B cell (primary cell): ENCODE results near the gene TSPAN14. TPM values are rescaled to one million over a fixed set of nuclear protein-coding genes. Genes with fewer than 3 reads are reported as not detected.

ENCODE experiments used
- ATAC-seq: fragments of 200-7000 bp; cut with Tn5 transposase; one replicate; pipeline ENCODE4 v1.10.0; 2021; ENCODE audit warnings: low read depth, mild to moderate bottlenecking, moderate number of reproducible peaks, moderate library complexity
- CTCF ChIA-PET: fragments of 350-600 bp; sonication (Branson Sonifier 250); formaldehyde crosslinking; loops from one replicate; lab custom pipeline; 2021; ENCODE audit warnings: antibody characterized with exemption, inconsistent platforms; lab: Charles Lee
- POLR2A ChIA-PET: fragments of 350-600 bp; sonication (Branson Sonifier 250); formaldehyde crosslinking; loops from one replicate; lab custom pipeline; 2021; ENCODE audit warnings: antibody characterized with exemption; lab: Charles Lee
- DNase-seq: peaks from one replicate; pipeline ENCODE4 v3.0.0; 2013
- H2AFZ ChIP-seq: 2 replicates; pipeline ENCODE4 v1.6.1; 2012; ENCODE audit warnings: mild to moderate bottlenecking, low read depth, low read length; ENCODE audit not compliant: insufficient read depth, poor library complexity, severe bottlenecking
- H3K27ac ChIP-seq, 2 donors: 1 replicate in 1 of 2; 2 replicates in 1 of 2; pipeline ENCODE4 v1.5.1; 2012 to 2013; ENCODE audit warnings: low read length in 2 of 2, mild to moderate bottlenecking in 2 of 2, moderate library complexity in 1 of 2
- H3K27me3 ChIP-seq, 4 experiments: fragments of 200-600 bp in 1 of 4; sonication (generic) in 1 of 4; replicated peaks in 1 of 4; 1 replicate in 2 of 4; 2 replicates in 2 of 4; pipeline versions ENCODE4 v1.6.1 to v1.7.0; 2013 to 2016; ENCODE audit warnings: low read length in 3 of 4, mild to moderate bottlenecking in 2 of 4, mixed read lengths in 1 of 4, moderate library complexity in 1 of 4; ENCODE audit not compliant: insufficient read depth in 4 of 4, control insufficient read depth in 3 of 4; ENCODE audit errors: control extremely low read depth in 1 of 4
- H3K36me3 ChIP-seq, 2 experiments: replicated peaks in 1 of 2; 1 replicate in 1 of 2; 2 replicates in 1 of 2; pipeline versions ENCODE4 v1.6.1 to v1.7.1; 2013; ENCODE audit warnings: low read length in 1 of 2; ENCODE audit not compliant: insufficient read depth in 2 of 2, control insufficient read depth in 1 of 2; ENCODE audit errors: control extremely low read depth in 1 of 2, extremely low read depth in 1 of 2
- H3K4me1 ChIP-seq, 2 donors: fragments of 200-600 bp in 1 of 2; sonication (generic) in 1 of 2; 1 replicate in 1 of 2; 2 replicates in 1 of 2; pipeline versions ENCODE4 v1.5.1 to v1.6.1; 2013 to 2017; ENCODE audit warnings: low read length in 2 of 2; ENCODE audit not compliant: control insufficient read depth in 2 of 2, insufficient read depth in 2 of 2
- H3K4me2 ChIP-seq: replicated peaks from 2 replicates; pipeline ENCODE3; 2012; ENCODE audit warnings: mild to moderate bottlenecking, low read depth, low read length; ENCODE audit not compliant: poor library complexity, severe bottlenecking
- H3K4me3 ChIP-seq, 5 experiments: fragments of 200-600 bp in 1 of 5; sonication (generic) in 1 of 5; 1 replicate in 3 of 5; 2 replicates in 2 of 5; pipeline versions ENCODE4 v1.5.1 to v1.7.0; 2011 to 2016; ENCODE audit warnings: low read length in 4 of 5, mild to moderate bottlenecking in 4 of 5, low read depth in 2 of 5, control low read depth in 1 of 5, moderate library complexity in 1 of 5; ENCODE audit not compliant: insufficient read depth in 1 of 5; ENCODE audit errors: control extremely low read depth in 1 of 5, extremely low read depth in 1 of 5
- H3K79me2 ChIP-seq: fragments of 200-600 bp; sonication (generic); one replicate; pipeline ENCODE4 v1.6.0; 2016; ENCODE audit warnings: low read length; ENCODE audit not compliant: control insufficient read depth, insufficient read depth
- H3K9ac ChIP-seq: fragments of 200-600 bp; sonication (generic); 2 replicates; pipeline ENCODE4 v1.6.1; 2017; ENCODE audit warnings: mild to moderate bottlenecking, low read length, moderate library complexity
- H3K9me3 ChIP-seq, 3 donors: one replicate each; pipeline versions ENCODE4 v1.6.1 to v1.7.1; 2013; ENCODE audit warnings: low read length in 2 of 3; ENCODE audit not compliant: control insufficient read depth in 2 of 3, insufficient read depth in 1 of 3; ENCODE audit errors: control extremely low read depth in 1 of 3
- H4K20me1 ChIP-seq: 2 replicates; pipeline ENCODE4 v1.6.0; 2012; ENCODE audit warnings: mild to moderate bottlenecking, low read length; ENCODE audit not compliant: insufficient read depth, control insufficient read depth, poor library complexity, severe bottlenecking
- H3K27ac Mint-ChIP-seq: one replicate; pipeline ENCODE4 v1.8.0; 2021; ENCODE audit warnings: mixed read lengths
- H3K27me3 Mint-ChIP-seq: one replicate; pipeline ENCODE4 v1.8.0; 2021; ENCODE audit warnings: mixed read lengths
- H3K4me1 Mint-ChIP-seq: one replicate; pipeline ENCODE4 v1.8.0; 2021; ENCODE audit warnings: mixed read lengths
- H3K4me3 Mint-ChIP-seq: one replicate; pipeline ENCODE4 v1.8.0; 2021; ENCODE audit warnings: mixed read lengths
- H3K9me3 Mint-ChIP-seq: one replicate; pipeline ENCODE4 v1.8.0; 2022; ENCODE audit warnings: mixed read lengths; ENCODE audit not compliant: insufficient read depth
- CTCF ChIP-seq: fragments of 200-600 bp; IDR thresholded peaks from one replicate; pipeline ENCODE4 v1.8.0; 2022; ENCODE audit warnings: antibody characterized with exemption, mild to moderate bottlenecking
- EZH2 ChIP-seq: IDR thresholded peaks from 2 replicates; pipeline ENCODE4 v1.6.1; 2012; ENCODE audit warnings: borderline replicate concordance, low read depth, mild to moderate bottlenecking, moderate library complexity, low read length; ENCODE audit not compliant: insufficient read depth, poor library complexity, severe bottlenecking
- WGBS: methylation state at CpG from one replicate; pipeline ENCODE4 v1.1.5; 2013; ENCODE audit warnings: missing lambda C conversion rate; ENCODE audit not compliant: insufficient coverage; 5-methylcytosine and 5-hydroxymethylcytosine counted together
- intact Hi-C: fragments of 100-400 bp; cut with micrococcal nuclease; formaldehyde crosslinking; loops from one replicate; pipeline ENCODE4 v1.10.0; 2022
- polyA plus RNA-seq: library from polyadenylated mRNA; depleted of rRNA; stranded (reverse); fragments of >200 nt; gene quantifications from 2 replicates; pipeline ENCODE4 v1.2.3, GENCODE V29; 2012
- total RNA-seq, 2 donors: library from RNA; stranded (reverse); fragments of 120-200 nt in 1 of 2; gene quantifications; 1 replicate in 1 of 2; 2 replicates in 1 of 2; pipeline versions ENCODE4 v1.2.3 to v1.2.4, GENCODE V29; 2013 to 2022

TSPAN14 gene
- total and polyA plus RNA-seq, 2 donors (not counting 1 experiment from before 2014, with no cell fraction given): 27.8 to 55.3 TPM

- no peak for TF ChIP-seq EZH2
- no peak for TF ChIP-seq CTCF
- Histone ChIP-seq H3K4me1 (peaks cover 65 to 80% of the 10 kb centered on the region in 2 donors), H3K9ac (no peak overlapping the region), H3K27ac (peak overlapping the region in 1 of 2 donors; percentile 19), H3K36me3 (peaks cover 0 to 15% of the 10 kb centered on the region in 2 experiments), H4K20me1 (peaks cover 35% of the 10 kb centered on the region), H3K4me3 (no peak overlapping the region), H3K79me2 (peaks cover 66% of the 10 kb centered on the region), H3K4me2 (peak overlapping the region; percentile 27), H2AFZ (no peak overlapping the region), H3K9me3 (no peaks in the 10 kb centered on the region), H3K27me3 (no peaks in the 10 kb centered on the region)
- 98% methylated on average over 10 of the region's 13 CpGs for WGBS
- ATAC-seq: no peak
- Mint-ChIP-seq H3K4me1 (peaks cover 72% of the 10 kb centered on the region), H3K27ac (peak overlapping the region; percentile 85), H3K9me3 (no peaks in the 10 kb centered on the region), H3K27me3 (no peaks in the 10 kb centered on the region), H3K4me3 (no peak overlapping the region)
- POLR2A ChIA-PET: interaction anchor here (0.7 to 1.0 kb wide), 2 partner anchors 47 to 73 kb away, joined by 3 to 4 read pairs; no protein-coding TSS in a partner anchor
- intact Hi-C loops: no loop called here
- no peak for DNase-seq
- CTCF ChIA-PET: interaction anchor here (1.5 to 17.9 kb wide), 10 partner anchors 11 to 122 kb away, joined by 4 to 500 read pairs (median 44); partner anchors contain the start of gene PRXL2A
Measured at GRCh38 chr10:80502621-80503583, 48.8 kb downstream of the TSPAN14 start.
